ENCODE measurements around the gene TAS1R2. TPM values are rescaled to one million over a fixed set of nuclear protein-coding genes. Genes with fewer than 3 reads are reported as not detected.
A peak's percentile ranks its signal among the peaks of the same experiment; 100 is the strongest.

The TAS1R2 gene
- total and polyA plus RNA-seq, 3 experiments from 2014 or later: not detected

DNA sequence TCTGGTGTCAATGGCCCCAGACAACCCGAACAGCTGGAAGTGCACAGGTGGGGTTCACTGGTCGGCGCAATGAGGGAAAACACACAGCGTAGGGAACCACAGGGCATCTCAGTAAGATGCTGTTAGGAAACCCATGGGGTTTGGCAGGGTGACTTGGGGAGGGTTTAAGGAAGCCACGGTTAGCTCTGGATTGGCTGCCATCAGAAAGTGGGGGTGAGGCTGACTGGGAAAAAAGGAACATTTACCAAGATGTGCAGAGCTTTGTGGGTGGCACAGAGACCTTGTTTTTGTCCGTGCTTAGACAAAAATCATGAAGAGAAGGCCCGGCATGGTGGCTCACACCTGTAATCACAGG, 31.9 kb upstream of the TAS1R2 start:
- Mint-ChIP-seq H3K27ac (no peak overlapping the region), H3K4me3 (no peak overlapping the region), H3K9me3 (no peaks in the 10 kb centered on the region), H3K36me3 (no peaks in the 10 kb centered on the region), H3K4me1 (no peaks in the 10 kb centered on the region), H3K27me3 (no peaks in the 10 kb centered on the region)
- no peak overlapping the region for H3K27ac ChIP-seq (ENCODE audit: low read depth, low read length)
- no peak overlapping the region for H3K4me3 ChIP-seq (ENCODE audit: low read length)
- no peaks in the 10 kb centered on the region for H3K27me3 ChIP-seq (ENCODE audit: insufficient read depth, low read length, poor library complexity, severe bottlenecking)
- H3K36me3 ChIP-seq (ENCODE audit: insufficient read depth, low read length): no peaks in the 10 kb centered on the region
- CTCF ChIA-PET: interaction anchor here (1.0 kb wide), 2 partner anchors 11 to 22 kb away, joined by 4 to 5 read pairs; partner anchors contain the start of gene ALDH4A1
- DNase-seq: no peak
- no peaks in the 10 kb centered on the region for H3K9me3 ChIP-seq (ENCODE audit: low read length)
- POLR2A ChIA-PET: no interaction called here
- no peaks in the 10 kb centered on the region for H3K4me1 ChIP-seq (ENCODE audit: insufficient read depth, low read length)

DNA sequence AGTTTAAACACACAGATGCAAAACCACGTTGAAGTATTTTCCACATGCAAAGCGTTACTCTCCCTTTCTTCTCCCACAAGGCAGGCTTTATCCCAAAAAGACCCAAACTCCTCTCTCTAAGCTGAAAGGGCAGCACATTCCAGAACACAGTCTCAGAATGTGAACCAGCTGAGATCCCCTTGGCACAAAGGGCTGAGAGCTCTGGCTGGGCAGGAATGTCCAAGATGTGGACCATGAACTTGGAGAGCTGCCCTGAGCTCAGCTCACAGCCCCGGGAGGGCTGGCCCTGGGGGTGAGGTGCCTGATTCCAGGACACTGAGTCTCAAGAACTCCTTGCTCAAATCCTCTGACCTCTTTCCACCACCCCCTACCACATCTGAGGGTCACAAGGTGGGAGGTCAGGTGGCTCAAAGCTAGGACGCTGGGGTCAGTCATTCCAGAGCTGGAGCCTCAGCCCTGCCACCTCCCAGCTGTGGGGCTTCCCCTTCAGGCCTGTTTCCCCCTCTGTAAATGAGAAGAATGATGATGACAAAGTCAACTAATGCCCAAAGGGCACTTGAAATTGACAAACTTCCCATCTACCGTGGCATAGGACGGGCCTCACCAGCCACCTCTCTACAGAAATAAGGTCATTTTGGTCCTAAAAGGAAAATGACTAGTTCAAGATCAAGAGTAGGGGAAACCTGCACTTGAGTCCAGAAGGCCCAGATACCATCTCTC, 31.4 kb upstream of the TAS1R2 start:
- POLR2A ChIA-PET: no interaction called here
- Histone ChIP-seq H3K9me3 (ENCODE audit: low read length) (no peaks in the 10 kb centered on the region), H3K4me3 (ENCODE audit: low read length) (no peak overlapping the region), H3K4me1 (ENCODE audit: insufficient read depth, low read length) (no peaks in the 10 kb centered on the region), H3K27me3 (ENCODE audit: insufficient read depth, low read length, poor library complexity, severe bottlenecking) (no peaks in the 10 kb centered on the region), H3K27ac (ENCODE audit: low read depth, low read length) (no peak overlapping the region), H3K36me3 (ENCODE audit: insufficient read depth, low read length) (no peaks in the 10 kb centered on the region)
- Mint-ChIP-seq H3K27me3 (no peaks in the 10 kb centered on the region), H3K27ac (no peak overlapping the region), H3K4me1 (no peaks in the 10 kb centered on the region), H3K4me3 (no peak overlapping the region), H3K9me3 (no peaks in the 10 kb centered on the region), H3K36me3 (no peaks in the 10 kb centered on the region)
- CTCF ChIA-PET: interaction anchor here (1.0 kb wide), 2 partner anchors 12 to 22 kb away, joined by 4 to 5 read pairs; partner anchors contain the start of gene ALDH4A1
- no peak for DNase-seq

DNA sequence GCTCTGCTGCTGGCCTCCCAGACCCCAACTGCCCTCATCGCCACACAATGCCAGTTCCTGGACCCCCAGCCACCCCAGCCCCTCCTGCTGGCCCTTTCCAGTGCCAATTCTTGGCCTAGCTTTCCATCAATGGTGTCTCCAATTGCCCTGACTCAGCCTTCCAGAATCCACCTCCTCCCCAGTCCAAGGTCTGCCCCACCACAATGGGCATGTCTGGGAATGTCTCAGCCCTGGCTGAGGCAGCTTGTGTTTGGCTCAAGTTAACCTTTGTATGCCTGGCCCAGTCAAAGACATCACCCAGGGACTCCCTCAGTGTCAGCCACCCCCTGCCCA, 26.5 kb upstream of the TAS1R2 start:
- H3K27me3 Mint-ChIP-seq: no peaks in the 10 kb centered on the region
- no peaks in the 10 kb centered on the region for H3K4me1 Mint-ChIP-seq
- CTCF ChIA-PET: interaction anchor here (2.4 to 3.4 kb wide), 2 partner anchors 11 to 87 kb away, joined by 16 to 25 read pairs; no protein-coding TSS in a partner anchor
- no peak overlapping the region for H3K4me3 Mint-ChIP-seq
- Histone ChIP-seq H3K27ac (ENCODE audit: low read depth, low read length) (no peak overlapping the region), H3K27me3 (ENCODE audit: insufficient read depth, low read length, poor library complexity, severe bottlenecking) (no peaks in the 10 kb centered on the region), H3K4me3 (ENCODE audit: low read length) (no peak overlapping the region), H3K4me1 (ENCODE audit: insufficient read depth, low read length) (no peaks in the 10 kb centered on the region), H3K36me3 (ENCODE audit: insufficient read depth, low read length) (no peaks in the 10 kb centered on the region), H3K9me3 (ENCODE audit: low read length) (no peaks in the 10 kb centered on the region)
- DNase-seq: no peak
- H3K27ac Mint-ChIP-seq: peak overlapping the region in 1 of 8 donors; percentile 75
- H3K9me3 Mint-ChIP-seq: no peaks in the 10 kb centered on the region
- H3K36me3 Mint-ChIP-seq: no peaks in the 10 kb centered on the region
- POLR2A ChIA-PET: no interaction called here

DNA sequence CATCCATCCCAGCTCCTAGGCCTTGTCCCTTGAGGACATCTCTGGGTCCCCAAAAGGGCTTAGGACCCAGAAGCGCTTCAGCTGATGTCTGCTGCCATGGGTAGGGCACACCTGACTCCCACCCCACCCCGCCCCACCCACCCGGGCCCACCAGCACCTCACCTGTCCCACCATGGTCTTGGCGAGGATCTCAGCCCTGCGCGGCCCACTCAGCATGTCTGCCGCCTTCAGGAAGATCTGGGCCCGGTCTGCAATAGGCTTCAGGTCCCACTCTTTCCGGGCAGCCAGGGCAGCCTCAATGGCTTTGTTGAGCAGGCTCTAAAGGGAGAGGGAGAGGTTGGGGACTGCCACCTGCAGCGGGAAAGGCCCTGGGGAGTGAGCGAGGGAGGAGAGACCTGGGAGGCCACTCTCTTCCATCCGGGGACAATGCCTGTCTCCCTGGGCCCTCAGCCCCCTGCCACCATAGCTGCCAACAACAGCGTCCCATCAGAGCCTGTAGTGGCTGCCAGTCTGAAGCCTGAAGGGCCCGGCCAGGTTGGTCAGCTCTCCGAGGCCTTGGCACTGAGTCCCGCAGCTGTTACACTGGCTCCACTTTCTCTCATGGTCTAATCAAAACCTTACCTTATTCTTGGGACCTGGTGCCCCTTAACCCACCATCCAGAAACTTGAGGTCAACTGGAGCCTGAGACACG, 26.0 kb upstream of the TAS1R2 start:
- Mint-ChIP-seq H3K4me1 (no peaks in the 10 kb centered on the region), H3K9me3 (no peaks in the 10 kb centered on the region), H3K36me3 (no peaks in the 10 kb centered on the region), H3K27ac (no peak overlapping the region), H3K27me3 (no peaks in the 10 kb centered on the region), H3K4me3 (no peak overlapping the region)
- DNase-seq: no peak
- ChIA-PET CTCF (interaction anchor here (1.2 to 3.4 kb wide), 5 partner anchors 11 to 228 kb away, joined by 3 to 25 read pairs (median 11); no protein-coding TSS in a partner anchor), POLR2A (no interaction called here)
- H3K36me3 ChIP-seq (ENCODE audit: insufficient read depth, low read length): no peaks in the 10 kb centered on the region
- no peak overlapping the region for H3K4me3 ChIP-seq (ENCODE audit: low read length)
- no peak overlapping the region for H3K27ac ChIP-seq (ENCODE audit: low read depth, low read length)
- H3K9me3 ChIP-seq (ENCODE audit: low read length): no peaks in the 10 kb centered on the region
- no peaks in the 10 kb centered on the region for H3K4me1 ChIP-seq (ENCODE audit: insufficient read depth, low read length)
- no peaks in the 10 kb centered on the region for H3K27me3 ChIP-seq (ENCODE audit: insufficient read depth, low read length, poor library complexity, severe bottlenecking)

DNA sequence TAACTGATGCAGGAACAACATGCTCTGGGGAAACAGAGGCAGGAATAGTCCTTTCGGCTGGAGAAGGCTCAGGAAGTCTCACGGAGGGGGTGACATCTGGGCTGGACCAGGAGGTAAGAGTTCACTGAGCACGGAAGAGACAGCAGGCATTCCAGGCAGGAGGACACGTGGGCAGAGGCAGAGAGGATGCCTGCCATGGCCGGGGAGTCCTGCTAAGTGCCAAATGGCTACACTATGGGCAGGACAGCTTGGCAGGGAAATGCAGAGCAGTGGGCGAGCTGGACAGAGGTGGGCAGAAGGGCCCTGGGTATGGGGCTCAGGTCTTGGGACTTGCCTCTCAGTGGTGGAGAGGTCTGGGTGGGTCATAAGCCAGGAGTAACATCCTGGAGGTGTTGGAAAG, 25.3 kb upstream of the TAS1R2 start:
- Histone ChIP-seq H3K4me1 (ENCODE audit: insufficient read depth, low read length) (no peaks in the 10 kb centered on the region), H3K36me3 (ENCODE audit: insufficient read depth, low read length) (no peaks in the 10 kb centered on the region), H3K9me3 (ENCODE audit: low read length) (no peaks in the 10 kb centered on the region), H3K27ac (ENCODE audit: low read depth, low read length) (no peak overlapping the region), H3K4me3 (ENCODE audit: low read length) (no peak overlapping the region), H3K27me3 (ENCODE audit: insufficient read depth, low read length, poor library complexity, severe bottlenecking) (no peaks in the 10 kb centered on the region)
- Mint-ChIP-seq H3K36me3 (no peaks in the 10 kb centered on the region), H3K4me3 (no peak overlapping the region), H3K4me1 (no peaks in the 10 kb centered on the region), H3K27me3 (no peaks in the 10 kb centered on the region), H3K27ac (no peak overlapping the region), H3K9me3 (no peaks in the 10 kb centered on the region)
- DNase-seq: no peak
- ChIA-PET CTCF (interaction anchor here (0.7 to 3.4 kb wide), 22 partner anchors 8 to 249 kb away, joined by 3 to 25 read pairs (median 4); partner anchors contain the start of genes ALDH4A1 and IFFO2), POLR2A (no interaction called here)

DNA sequence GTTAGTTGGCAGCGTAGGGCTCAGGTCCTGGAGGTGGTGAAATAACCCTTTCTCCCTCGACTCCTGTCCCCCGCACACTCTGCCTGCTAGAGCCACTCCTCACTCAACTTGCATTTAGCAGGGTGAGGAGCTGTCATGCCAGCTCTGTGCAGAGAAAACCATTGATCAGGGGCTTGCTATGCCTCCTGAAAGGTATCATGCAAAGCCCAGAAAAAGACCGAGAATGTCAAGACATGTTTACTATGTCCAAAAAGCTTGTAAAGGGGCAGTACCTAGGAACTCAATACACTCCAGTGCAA, 24.9 kb upstream of the TAS1R2 start:
- Histone ChIP-seq H3K27me3 (ENCODE audit: insufficient read depth, low read length, poor library complexity, severe bottlenecking) (no peaks in the 10 kb centered on the region), H3K27ac (ENCODE audit: low read depth, low read length) (no peak overlapping the region), H3K9me3 (ENCODE audit: low read length) (no peaks in the 10 kb centered on the region), H3K4me1 (ENCODE audit: insufficient read depth, low read length) (no peaks in the 10 kb centered on the region), H3K4me3 (ENCODE audit: low read length) (no peak overlapping the region), H3K36me3 (ENCODE audit: insufficient read depth, low read length) (no peaks in the 10 kb centered on the region)
- Mint-ChIP-seq H3K4me1 (no peaks in the 10 kb centered on the region), H3K27me3 (no peaks in the 10 kb centered on the region), H3K27ac (no peak overlapping the region), H3K36me3 (no peaks in the 10 kb centered on the region), H3K4me3 (no peak overlapping the region), H3K9me3 (no peaks in the 10 kb centered on the region)
- no peak for DNase-seq
- POLR2A ChIA-PET: no interaction called here
- CTCF ChIA-PET: interaction anchor here (0.7 to 3.4 kb wide), 23 partner anchors 8 to 250 kb away, joined by 3 to 25 read pairs (median 4); partner anchors contain the start of genes ALDH4A1 and IFFO2

DNA sequence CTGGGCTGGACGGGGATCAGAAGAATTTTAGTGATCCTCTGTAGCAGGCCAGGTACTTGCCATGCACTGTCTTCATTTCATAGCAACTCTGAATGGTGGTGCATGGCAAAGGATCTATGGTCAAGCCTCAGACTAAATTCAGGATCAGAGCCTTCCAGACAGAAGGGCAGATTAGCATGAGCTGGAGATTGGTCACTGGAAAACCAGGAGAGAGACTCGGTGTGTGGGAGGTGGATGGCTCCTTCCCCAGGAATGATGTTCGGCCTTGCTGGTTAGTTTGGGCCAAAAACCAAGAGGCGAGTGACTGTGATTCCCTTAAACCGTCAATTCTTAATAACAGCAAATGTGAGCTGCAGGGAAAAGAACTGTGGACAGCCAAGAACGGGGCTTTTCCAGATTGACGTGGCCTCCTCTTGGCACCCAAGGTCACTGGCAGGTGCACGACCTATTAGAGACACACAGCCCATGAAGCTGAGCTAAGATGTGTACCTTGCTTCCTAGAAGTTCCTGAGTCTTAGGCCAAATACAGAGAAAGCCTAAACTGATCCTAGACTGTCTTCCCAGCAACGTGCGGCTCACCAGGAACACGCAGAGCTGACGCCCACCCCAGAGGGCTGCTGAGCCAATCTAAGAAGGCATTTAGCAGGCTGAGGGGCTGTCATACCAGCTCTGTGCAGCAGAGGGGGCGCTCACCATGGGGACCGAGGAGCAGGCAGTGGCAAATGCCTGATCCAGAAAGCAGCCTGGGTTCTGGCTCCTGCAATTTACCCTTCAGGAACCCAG, 24.4 kb upstream of the TAS1R2 start:
- Mint-ChIP-seq H3K36me3 (no peaks in the 10 kb centered on the region), H3K27ac (no peak overlapping the region), H3K4me3 (no peak overlapping the region), H3K27me3 (no peaks in the 10 kb centered on the region), H3K9me3 (no peaks in the 10 kb centered on the region), H3K4me1 (no peaks in the 10 kb centered on the region)
- no peaks in the 10 kb centered on the region for H3K36me3 ChIP-seq (ENCODE audit: insufficient read depth, low read length)
- H3K27me3 ChIP-seq (ENCODE audit: insufficient read depth, low read length, poor library complexity, severe bottlenecking): no peaks in the 10 kb centered on the region
- ChIA-PET CTCF (interaction anchor here (0.6 to 3.4 kb wide), 22 partner anchors 9 to 751 kb away, joined by 3 to 25 read pairs (median 4); partner anchors contain the start of gene IFFO2), POLR2A (no interaction called here)
- no peaks in the 10 kb centered on the region for H3K4me1 ChIP-seq (ENCODE audit: insufficient read depth, low read length)
- DNase-seq: peak; percentile 50 to 79 (median 60)
- no peaks in the 10 kb centered on the region for H3K9me3 ChIP-seq (ENCODE audit: low read length)
- H3K4me3 ChIP-seq (ENCODE audit: low read length): no peak overlapping the region
- H3K27ac ChIP-seq (ENCODE audit: low read depth, low read length): no peak overlapping the region

DNA sequence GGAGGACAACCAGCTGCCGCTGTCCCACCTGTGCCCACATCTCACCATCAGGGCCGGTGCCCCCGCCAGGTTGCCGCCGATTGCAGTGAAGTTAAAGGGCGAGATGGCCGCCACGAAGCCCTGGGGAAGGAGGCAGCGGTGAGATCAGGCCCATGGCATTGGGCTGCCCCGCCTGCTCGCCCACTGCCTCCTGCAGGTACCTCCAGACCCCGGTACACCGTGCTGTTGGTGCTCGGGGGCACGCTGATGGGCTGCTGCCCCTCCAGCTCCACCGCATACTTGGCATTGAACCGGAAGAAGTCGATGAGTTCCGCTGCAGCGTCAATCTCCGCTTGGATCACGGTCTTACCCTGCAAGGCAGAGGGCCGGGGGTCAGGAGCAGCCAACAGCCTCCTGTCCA, 23.6 kb upstream of the TAS1R2 start:
- CTCF ChIA-PET: interaction anchor here (1.3 to 3.4 kb wide), 8 partner anchors 9 to 230 kb away, joined by 3 to 25 read pairs (median 6); no protein-coding TSS in a partner anchor
- no peaks in the 10 kb centered on the region for H3K4me1 Mint-ChIP-seq
- no peaks in the 10 kb centered on the region for H3K27me3 Mint-ChIP-seq
- no peak overlapping the region for H3K4me3 ChIP-seq (ENCODE audit: low read length)
- H3K9me3 ChIP-seq (ENCODE audit: low read length): no peaks in the 10 kb centered on the region
- no peaks in the 10 kb centered on the region for H3K27me3 ChIP-seq (ENCODE audit: insufficient read depth, low read length, poor library complexity, severe bottlenecking)
- POLR2A ChIA-PET: no interaction called here
- no peak for DNase-seq
- no peaks in the 10 kb centered on the region for H3K9me3 Mint-ChIP-seq
- no peak overlapping the region for H3K27ac ChIP-seq (ENCODE audit: low read depth, low read length)
- H3K36me3 ChIP-seq (ENCODE audit: insufficient read depth, low read length): no peaks in the 10 kb centered on the region
- H3K36me3 Mint-ChIP-seq: no peaks in the 10 kb centered on the region
- no peak overlapping the region for H3K4me3 Mint-ChIP-seq
- H3K4me1 ChIP-seq (ENCODE audit: insufficient read depth, low read length): no peaks in the 10 kb centered on the region
- H3K27ac Mint-ChIP-seq: no peak overlapping the region

Measured in CD8-positive, alpha-beta memory T cell (primary cell).